ENCODE measurements around the gene CENPM.

Gene CENPM

GRCh38 chr22:41899110-41899509 lies 47.8 kb downstream of the CENPM start:
- DNase-seq (ENCODE audit: low spot score): no peak

- DNase-seq (ENCODE audit: low spot score): no peak
Measured at GRCh38 chr22:41898645-41899044, 48.3 kb downstream of the CENPM start.

- DNase-seq (ENCODE audit: low spot score): no peak
Measured at GRCh38 chr22:41893591-41894375, 53.2 kb downstream of the CENPM start.

- DNase-seq (ENCODE audit: low spot score): no peak
Measured at GRCh38 chr22:41892721-41893120, 54.2 kb downstream of the CENPM start.

GRCh38 chr22:41891407-41891806 lies 55.5 kb downstream of the CENPM start:
- no peak for DNase-seq (ENCODE audit: low spot score)
